Measurements from ENCODE around the gene TTC4. TPM values are rescaled to one million over a fixed set of nuclear protein-coding genes. Genes with fewer than 3 reads are reported as not detected.
A peak's percentile ranks its signal among the peaks of the same experiment; 100 is the strongest.

The TTC4 gene
- total RNA-seq, 5 donors from 2014 or later (not counting 1 experiment from before 2014, with no cell fraction given): 9.6 to 25.1 (median 22.2) TPM

GRCh38 chr1:54787604-54788003 is 71.9 kb downstream of the TTC4 start:
- no peak for DNase-seq

GRCh38 chr1:54788459-54788858 is 72.8 kb downstream of the TTC4 start:
- ATAC-seq (replicated peaks in 1 of 4) (no peak), DNase-seq (no peak)
- no peak overlapping the region for H3K27ac ChIP-seq (ENCODE audit: low read length)
- H3K4me1 ChIP-seq (ENCODE audit: control insufficient read depth in 1 of 2, extremely low read depth in 1 of 2, insufficient read depth in 2 of 2, low read length in 2 of 2): peaks cover 0 to 3% of the 10 kb centered on the region in 2 experiments
- H3K27me3 ChIP-seq (replicated peaks in 1 of 2; ENCODE audit: control insufficient read depth in 2 of 2, extremely low read depth in 1 of 2, insufficient read depth in 2 of 2, low read length in 1 of 2): no peaks in the 10 kb centered on the region
- H3K4me1 Mint-ChIP-seq: no peaks in the 10 kb centered on the region
- peaks cover 10 to 61% of the 10 kb centered on the region in 2 donors for H3K36me3 ChIP-seq (ENCODE audit: control insufficient read depth in 2 of 2, extremely low read depth in 1 of 2, insufficient read depth in 1 of 2, low read length in 1 of 2)
- no peaks in the 10 kb centered on the region for H3K9me3 ChIP-seq
- H3K36me3 Mint-ChIP-seq: peaks cover 46% of the 10 kb centered on the region
- H3K4me3 ChIP-seq (ENCODE audit: control insufficient read depth in 1 of 2, extremely low read depth in 1 of 2, low read length in 1 of 2): no peak overlapping the region
- ChIA-PET CTCF (no interaction called here), POLR2A (no interaction called here)
- no peak overlapping the region for H3K27ac Mint-ChIP-seq
- no CpG with 5 or more reads among the region's 5 CpGs for WGBS (ENCODE audit: insufficient coverage)
- peaks cover 0 to 2% (median 0%) of the 10 kb centered on the region in 3 donors for H3K9me3 Mint-ChIP-seq
- H3K27me3 Mint-ChIP-seq: no peaks in the 10 kb centered on the region
- H3K4me3 Mint-ChIP-seq: no peak overlapping the region

More at GRCh38 chr1:54787604-54788003, 71.9 kb downstream of the TTC4 start:
- WGBS (ENCODE audit: insufficient coverage): 91% methylated on average over 8 of the region's 11 CpGs
- Histone ChIP-seq H3K27ac (ENCODE audit: low read length) (no peak overlapping the region), H3K4me1 (ENCODE audit: control insufficient read depth in 1 of 2, extremely low read depth in 1 of 2, insufficient read depth in 2 of 2, low read length in 2 of 2) (peaks cover 0 to 3% of the 10 kb centered on the region in 2 experiments), H3K27me3 (replicated peaks in 1 of 2; ENCODE audit: control insufficient read depth in 2 of 2, extremely low read depth in 1 of 2, insufficient read depth in 2 of 2, low read length in 1 of 2) (peaks cover 0 to under 1% of the 10 kb centered on the region in 2 experiments), H3K9me3 (no peaks in the 10 kb centered on the region), H3K4me3 (ENCODE audit: control insufficient read depth in 1 of 2, extremely low read depth in 1 of 2, low read length in 1 of 2) (no peak overlapping the region), H3K36me3 (ENCODE audit: control insufficient read depth in 2 of 2, extremely low read depth in 1 of 2, insufficient read depth in 1 of 2, low read length in 1 of 2) (peaks cover 10 to 52% of the 10 kb centered on the region in 2 donors)
- Mint-ChIP-seq H3K36me3 (peaks cover 50% of the 10 kb centered on the region), H3K4me3 (no peak overlapping the region), H3K9me3 (peaks cover 0 to 2% (median 0%) of the 10 kb centered on the region in 3 donors), H3K27ac (no peak overlapping the region), H3K27me3 (no peaks in the 10 kb centered on the region), H3K4me1 (no peaks in the 10 kb centered on the region)
- ChIA-PET POLR2A (no interaction called here), CTCF (no interaction called here)
- ATAC-seq (replicated peaks in 1 of 4): no peak

DNA sequence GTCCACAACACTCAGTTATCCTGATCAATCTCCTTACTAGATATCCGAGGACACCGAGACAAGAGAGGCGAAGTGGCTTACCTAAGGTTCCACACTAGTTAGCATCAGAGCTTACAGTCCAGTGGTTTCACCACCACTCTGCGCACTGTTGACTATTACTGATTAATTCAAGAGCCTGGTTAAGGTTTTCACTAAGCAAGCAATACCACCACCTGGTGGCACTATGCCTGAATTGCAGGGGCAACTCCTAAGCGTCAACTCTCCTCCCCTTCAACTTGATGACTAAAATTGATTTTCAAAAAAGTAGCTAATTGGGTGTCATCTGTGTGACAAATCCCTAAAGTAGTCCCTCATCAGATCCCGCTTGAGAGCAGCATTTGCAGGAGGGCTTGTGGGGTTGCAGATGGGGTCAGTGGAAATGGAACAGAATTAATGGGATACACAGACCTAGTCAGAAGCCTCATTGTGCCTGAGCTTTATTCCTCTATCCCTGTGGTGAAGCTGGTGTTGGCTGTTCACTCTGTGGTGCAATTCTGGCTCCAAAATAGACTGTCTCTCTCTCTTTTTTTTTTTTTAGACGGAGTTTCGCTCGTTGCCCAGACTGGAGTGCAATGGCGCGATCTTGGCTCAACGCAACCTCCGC is 76.3 kb downstream of the TTC4 start:
- Histone ChIP-seq H3K9me3 (no peaks in the 10 kb centered on the region), H3K36me3 (ENCODE audit: control insufficient read depth in 2 of 2, extremely low read depth in 1 of 2, insufficient read depth in 1 of 2, low read length in 1 of 2) (peaks cover 4 to 50% of the 10 kb centered on the region in 2 donors), H3K4me3 (ENCODE audit: control insufficient read depth in 1 of 2, extremely low read depth in 1 of 2, low read length in 1 of 2) (no peak overlapping the region), H3K27me3 (replicated peaks in 1 of 2; ENCODE audit: control insufficient read depth in 2 of 2, extremely low read depth in 1 of 2, insufficient read depth in 2 of 2, low read length in 1 of 2) (no peaks in the 10 kb centered on the region), H3K27ac (ENCODE audit: low read length) (no peak overlapping the region), H3K4me1 (ENCODE audit: control insufficient read depth in 1 of 2, extremely low read depth in 1 of 2, insufficient read depth in 2 of 2, low read length in 2 of 2) (peaks cover 0 to 8% of the 10 kb centered on the region in 2 experiments)
- Mint-ChIP-seq H3K4me3 (no peak overlapping the region), H3K9me3 (peaks cover 0 to 2% (median 0%) of the 10 kb centered on the region in 3 donors), H3K4me1 (peaks cover 13 to 24% (median 17%) of the 10 kb centered on the region in 3 donors), H3K36me3 (peaks cover 42% of the 10 kb centered on the region), H3K27ac (no peak overlapping the region), H3K27me3 (no peaks in the 10 kb centered on the region)
- peak in 10 of 35 experiments; percentile 14 to 44 (median 18) for DNase-seq
- ChIA-PET POLR2A (no interaction called here), CTCF (interaction anchor here in 1 of 2 donors (1.8 kb wide), 1 partner anchor 9 kb away, joined by 8 read pairs; the partner anchor contains the start of gene TTC22)
- ATAC-seq (replicated peaks in 1 of 4): no peak
- 100% methylated on average over 9 of the region's 13 CpGs for WGBS (ENCODE audit: insufficient coverage)

Other genes with a start within 250 kb of the TTC4 start
- gene ACOT11, start 167.6 kb upstream of the TTC4 start, total RNA-seq: 1 to 10 TPM in 2 of 5 donors, under 1 TPM in 3; 0.60 to 1.4 (median 0.93) TPM
- gene FAM151A, start 92.3 kb upstream of the TTC4 start, total RNA-seq: not detected
- gene MROH7, start 74.1 kb upstream of the TTC4 start, total RNA-seq: under 1 TPM; 0.15 to 0.63 (median 0.25) TPM
- gene PARS2, start 48.7 kb downstream of the TTC4 start, total RNA-seq: 1 to 10 TPM in 3 of 5 donors, under 1 TPM in 2; 0.68 to 6.6 (median 6.0) TPM
- gene TTC22, start 85.5 kb downstream of the TTC4 start, total RNA-seq: 10 to 100 TPM in 4 of 5 donors, 1 to 10 TPM in 1; 8.4 to 21.0 (median 16.2) TPM
- gene DHCR24, start 171.3 kb downstream of the TTC4 start, total RNA-seq: 10 to 100 TPM in 3 of 5 donors, 1 to 10 TPM in 2; 4.5 to 19.9 (median 10.7) TPM

All from T-cell (primary cell).